GM10266 (cell line): ENCODE measurements around the gene BRAF.
"Not testable (repeated sequence)": the region's sequence is repeated elsewhere in the genome, so short reads cannot be mapped to it uniquely, and the experiment has no call there.

ENCODE experiments used
- DNase-seq: peaks from one replicate; pipeline ENCODE4 v3.0.0; 2012; ENCODE audit errors: extremely low spot score
- TF ChIP-seq, protein P1 (sequence below): IDR thresholded peaks from 2 replicates; pipeline ENCODE4 v1.5.1; 2012; ENCODE audit warnings: mild to moderate bottlenecking, low read depth; ENCODE audit not compliant: control insufficient read depth, insufficient read depth; ENCODE audit errors: missing control alignments

BRAF gene

DNA sequence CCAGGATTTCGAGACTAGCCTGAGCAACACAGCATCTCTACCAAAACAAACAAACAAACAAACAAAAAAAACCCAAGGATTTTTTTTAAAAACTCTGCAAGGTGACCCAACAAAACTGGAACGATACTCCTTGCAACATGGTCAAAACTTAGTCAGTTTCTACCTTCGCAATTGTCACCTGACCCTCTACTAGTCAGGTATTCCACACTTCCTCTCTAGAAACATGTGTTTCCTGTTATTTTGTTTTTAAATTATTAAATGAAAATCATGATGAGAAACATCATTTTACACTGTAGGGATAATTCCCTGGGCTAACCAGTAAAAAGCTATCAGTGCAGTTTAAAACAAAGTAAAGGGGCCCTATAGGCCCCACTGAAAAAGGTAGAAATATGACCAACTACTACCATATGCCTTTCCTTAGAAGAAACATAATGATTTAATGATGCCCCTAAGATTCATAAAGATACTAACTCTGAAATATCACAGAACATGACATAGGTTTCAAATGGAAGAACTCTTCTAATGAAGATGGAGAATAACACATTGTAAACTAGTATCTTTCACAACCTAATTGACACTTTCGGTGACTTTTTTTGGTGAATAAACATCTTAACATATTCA lies 8.7 kb downstream of the BRAF start:
- no peak for DNase-seq
- TF ChIP-seq, protein P1, sequence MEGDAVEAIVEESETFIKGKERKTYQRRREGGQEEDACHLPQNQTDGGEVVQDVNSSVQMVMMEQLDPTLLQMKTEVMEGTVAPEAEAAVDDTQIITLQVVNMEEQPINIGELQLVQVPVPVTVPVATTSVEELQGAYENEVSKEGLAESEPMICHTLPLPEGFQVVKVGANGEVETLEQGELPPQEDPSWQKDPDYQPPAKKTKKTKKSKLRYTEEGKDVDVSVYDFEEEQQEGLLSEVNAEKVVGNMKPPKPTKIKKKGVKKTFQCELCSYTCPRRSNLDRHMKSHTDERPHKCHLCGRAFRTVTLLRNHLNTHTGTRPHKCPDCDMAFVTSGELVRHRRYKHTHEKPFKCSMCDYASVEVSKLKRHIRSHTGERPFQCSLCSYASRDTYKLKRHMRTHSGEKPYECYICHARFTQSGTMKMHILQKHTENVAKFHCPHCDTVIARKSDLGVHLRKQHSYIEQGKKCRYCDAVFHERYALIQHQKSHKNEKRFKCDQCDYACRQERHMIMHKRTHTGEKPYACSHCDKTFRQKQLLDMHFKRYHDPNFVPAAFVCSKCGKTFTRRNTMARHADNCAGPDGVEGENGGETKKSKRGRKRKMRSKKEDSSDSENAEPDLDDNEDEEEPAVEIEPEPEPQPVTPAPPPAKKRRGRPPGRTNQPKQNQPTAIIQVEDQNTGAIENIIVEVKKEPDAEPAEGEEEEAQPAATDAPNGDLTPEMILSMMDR = no peak

DNA sequence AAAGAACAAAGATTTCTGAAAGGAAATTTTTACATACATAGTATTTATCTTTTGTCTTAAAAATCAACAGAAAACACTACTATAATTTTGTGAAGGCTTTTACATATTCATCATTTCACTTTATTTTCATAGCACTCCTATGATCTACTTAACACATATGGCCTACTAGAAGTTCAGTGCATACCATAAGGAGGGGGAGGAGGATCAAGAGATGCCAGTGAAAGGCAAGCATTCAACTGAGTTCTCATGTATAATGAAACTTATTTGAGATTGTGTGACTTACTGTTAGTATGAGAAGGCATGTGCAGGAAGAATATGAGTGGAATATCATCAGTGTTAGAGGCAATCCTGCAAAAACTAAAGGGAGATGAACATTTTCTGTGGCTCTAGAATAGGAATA lies 10.6 kb downstream of the BRAF start:
- no peak for DNase-seq

DNA sequence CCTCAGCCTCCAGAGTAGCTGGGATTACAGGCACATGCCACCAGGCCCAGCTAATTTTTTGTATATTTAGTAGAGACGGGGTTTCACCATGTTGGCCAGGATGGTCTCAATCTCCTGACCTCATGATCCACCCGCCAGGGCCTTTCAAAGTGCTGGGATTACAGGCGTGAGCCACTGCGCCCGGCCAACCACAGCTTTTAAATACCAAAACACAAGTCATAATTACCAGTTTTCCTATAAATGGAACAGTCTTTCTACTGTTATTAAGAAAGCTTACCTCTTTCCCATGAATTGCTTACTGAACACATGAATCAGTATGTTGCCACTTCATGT lies 11.2 kb downstream of the BRAF start:
- not testable (repeated sequence) for DNase-seq

More for the DNA sequence above, 10.6 kb downstream of the BRAF start:
- TF ChIP-seq, protein P1 = no peak

DNA sequence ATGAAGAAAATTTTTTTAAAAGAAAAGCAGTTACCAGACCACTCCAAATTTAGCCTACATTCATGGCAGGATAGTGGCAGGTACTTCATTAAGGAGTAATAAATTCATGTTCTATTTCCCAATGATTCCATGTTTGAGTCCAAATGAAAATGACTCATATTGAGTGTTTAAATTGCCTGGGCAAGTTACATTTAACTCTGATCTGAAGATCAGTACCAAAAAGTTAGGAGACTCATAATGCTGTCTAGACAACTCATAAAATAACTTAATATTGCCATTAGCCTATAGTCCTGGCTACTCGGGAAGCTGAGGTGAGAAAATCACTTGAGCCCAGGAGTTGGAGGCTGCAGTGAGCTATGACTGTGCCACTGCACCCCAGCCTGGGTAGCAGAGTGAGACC lies 13.0 kb downstream of the BRAF start:
- TF ChIP-seq, protein P1 = no peak
- no peak for DNase-seq

DNA sequence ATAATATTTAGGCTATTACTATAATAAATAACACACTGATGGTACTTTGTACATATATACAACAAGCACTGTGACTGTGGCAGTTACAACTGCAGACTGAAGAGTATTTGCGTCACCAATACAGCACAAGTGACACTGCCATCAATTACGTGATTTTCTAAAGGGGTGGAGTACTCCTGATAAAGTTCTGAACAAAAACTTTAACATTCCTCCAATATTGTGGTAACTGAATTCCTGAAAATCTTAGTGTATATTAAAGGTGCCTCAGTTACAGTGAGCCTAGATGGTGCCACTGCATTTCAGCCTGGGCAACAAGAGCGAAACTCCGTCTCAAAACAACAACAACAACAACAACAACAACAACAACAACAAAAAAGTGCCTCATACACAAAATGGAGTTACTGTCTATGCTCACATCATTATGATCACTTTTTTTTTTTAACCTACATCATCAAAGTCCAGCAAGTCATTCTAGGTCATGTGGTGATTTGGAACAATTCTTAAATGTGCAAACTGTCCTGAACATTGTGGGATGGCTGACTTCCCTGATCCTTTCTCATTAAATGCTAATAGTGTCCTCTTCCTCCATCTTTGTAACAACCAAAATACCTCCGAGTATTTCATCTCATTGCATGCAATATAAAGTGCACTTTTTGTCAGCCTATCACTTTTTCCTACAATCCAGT lies 15.1 kb downstream of the BRAF start:
- no peak for DNase-seq
- TF ChIP-seq, protein P1 = no peak

DNA sequence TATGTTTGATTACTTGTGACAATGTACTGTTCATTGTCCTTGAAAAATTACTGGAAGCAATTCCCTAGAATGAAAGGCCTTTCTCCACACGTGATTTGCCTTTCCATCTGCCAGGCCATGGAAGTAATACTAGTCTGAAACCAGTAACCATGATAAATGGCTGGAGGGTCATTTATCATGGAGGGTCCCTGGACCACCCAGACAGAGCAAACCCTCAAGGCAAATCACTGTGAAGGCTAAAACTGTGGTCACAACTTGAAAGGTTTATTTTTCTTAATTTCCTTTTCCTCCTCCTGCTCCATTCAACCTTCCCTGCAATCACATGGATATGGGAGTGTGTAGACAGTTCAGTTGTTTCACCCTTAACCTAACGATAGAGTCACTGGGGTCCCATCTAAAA lies 16.4 kb downstream of the BRAF start:
- no peak for DNase-seq
- TF ChIP-seq, protein P1 = no peak

DNA sequence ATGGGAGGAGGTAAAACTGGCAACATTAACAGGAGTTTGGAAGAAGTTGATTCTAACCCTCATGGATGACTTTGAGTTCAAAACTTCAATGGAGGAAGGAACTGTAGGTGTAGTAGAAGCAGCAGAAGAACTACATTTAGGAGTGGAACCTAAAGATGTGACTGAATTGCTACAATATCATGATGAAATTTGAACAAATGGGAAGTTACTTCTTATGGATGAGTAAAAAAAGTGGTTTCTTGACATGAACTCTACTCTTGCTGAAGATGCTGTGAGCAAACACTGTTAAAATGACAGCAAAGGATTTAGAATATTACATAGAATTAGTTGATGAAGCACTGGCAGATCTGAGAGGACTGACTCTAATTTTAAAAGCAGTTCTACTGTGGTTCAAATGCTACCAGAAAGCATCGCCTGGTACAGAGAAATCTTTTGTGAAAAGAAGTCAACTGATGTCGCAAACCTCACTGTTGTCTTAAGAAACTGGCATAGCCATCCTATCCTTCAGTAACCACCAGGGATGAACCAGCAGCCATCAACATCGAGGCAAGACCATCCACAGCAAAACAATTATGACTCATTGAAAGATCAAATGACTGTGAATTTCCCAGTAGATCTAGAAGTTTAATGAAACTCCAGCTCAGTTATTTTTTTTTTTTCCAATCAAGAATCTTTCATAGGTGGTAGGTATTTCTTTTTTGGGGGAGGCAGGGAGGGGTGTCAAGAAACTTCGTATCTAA lies 20.8 kb downstream of the BRAF start:
- TF ChIP-seq, protein P1 = no peak
- no peak for DNase-seq
